T1000 (cell line): ENCODE data around the gene CABP5.
"Not testable (repeated sequence)": the region's sequence is repeated elsewhere in the genome, so short reads cannot be mapped to it uniquely, and the experiment has no call there.

Source experiments
- DNase-seq: peaks from one replicate; lab custom pipeline; 2025; ENCODE audit warnings: mixed read lengths; lab: John Stamatoyannopoulos, UW

CABP5 gene

DNA sequence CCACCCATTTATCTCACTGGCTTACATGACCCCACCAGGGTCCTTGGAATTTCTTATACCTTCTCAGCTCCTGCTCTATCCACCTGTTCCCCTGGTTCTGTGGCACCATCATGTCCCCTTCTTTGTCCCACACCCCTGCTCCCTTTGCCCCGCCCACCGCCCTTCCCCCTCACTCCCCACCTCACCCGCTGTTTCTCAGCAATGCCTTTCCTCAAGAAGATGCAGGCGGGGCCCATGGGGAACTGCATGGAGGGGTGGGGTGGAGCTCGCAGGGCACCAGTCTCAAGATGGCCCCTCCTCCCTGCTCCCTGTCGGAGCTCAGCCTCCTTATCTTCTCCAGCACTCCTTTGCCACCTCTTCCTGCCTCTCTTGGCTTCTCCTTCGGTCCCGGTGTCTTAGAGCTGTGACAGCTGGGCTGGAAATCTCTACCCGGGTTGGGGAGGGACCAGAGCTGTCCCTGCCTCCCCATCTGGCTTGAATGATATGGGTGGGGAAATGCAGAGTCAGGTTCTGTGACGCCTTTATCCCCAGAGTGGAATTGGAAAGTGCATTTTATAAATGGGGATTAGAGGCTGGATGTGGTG, at the start of gene CABP5:
CABP5 (minus strand) TSS at position 405 of the 584 bp plus-strand sequence; CDS start at position 248, 157 bp downstream.
- no peak for DNase-seq

DNA sequence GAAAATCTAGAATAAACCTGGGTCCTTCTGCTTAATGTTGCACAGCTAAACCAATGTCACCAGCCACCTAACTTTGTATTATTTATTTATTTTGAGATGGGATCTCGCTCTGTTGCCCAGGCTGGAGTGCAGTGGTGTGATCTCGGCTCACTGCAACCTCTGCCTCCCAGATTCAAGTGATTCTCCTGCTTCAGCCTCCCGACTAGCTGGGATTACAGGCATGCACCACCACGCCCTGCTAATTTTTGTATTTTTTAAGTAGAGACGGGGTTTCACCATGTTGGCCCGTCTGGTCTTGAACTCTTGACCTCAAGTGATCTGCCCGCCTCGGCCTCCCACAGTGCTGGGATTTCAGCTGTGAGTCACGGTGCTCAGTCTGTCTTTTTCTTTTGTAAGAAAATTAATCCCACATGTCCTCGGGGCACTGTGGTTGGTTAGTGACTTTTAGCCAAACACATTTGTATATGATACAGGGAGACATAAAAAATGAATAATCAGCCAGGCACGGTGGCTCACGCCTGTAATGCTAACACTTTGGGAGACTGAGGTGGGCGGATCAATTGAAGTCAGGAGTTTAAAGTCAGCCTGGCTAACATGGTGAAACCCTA, 47.3 kb upstream of the CABP5 start:
- DNase-seq = peak; percentile 76

- peak; percentile 14 for DNase-seq
These were observed 46.5 kb upstream of the CABP5 start for GRCh38 chr19:48090281-48090802.

DNA sequence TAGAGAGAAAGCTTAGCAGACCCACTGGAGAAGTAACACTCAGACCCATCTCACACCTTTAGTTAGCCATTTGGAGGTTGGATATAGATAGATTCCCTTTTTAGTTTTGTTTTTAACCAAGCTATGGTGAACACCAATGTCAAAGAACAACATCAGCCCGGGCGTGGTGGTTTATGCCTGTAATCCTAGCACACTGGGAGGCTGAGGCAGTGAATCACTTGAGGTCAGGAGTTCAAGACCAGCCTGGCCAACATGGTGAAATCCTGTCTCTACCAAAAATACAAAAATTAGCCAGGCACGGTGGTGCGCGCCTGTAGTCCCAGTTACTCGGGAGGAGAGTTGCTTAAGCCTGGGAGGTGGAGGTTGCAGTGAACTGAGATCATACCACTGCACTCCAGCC, 45.1 kb upstream of the CABP5 start:
- DNase-seq = not testable (repeated sequence)

GRCh38 chr19:48085904-48086864, 42.3 kb upstream of the CABP5 start:
- no peak for DNase-seq

- DNase-seq = no peak
These were observed 41.2 kb upstream of the CABP5 start for GRCh38 chr19:48085076-48085475.

GRCh38 chr19:48081106-48081505, 37.2 kb upstream of the CABP5 start:
- no peak for DNase-seq

GRCh38 chr19:48070177-48070769, 26.4 kb upstream of the CABP5 start:
- DNase-seq = not testable (repeated sequence)

- DNase-seq = no peak
These were observed 25.6 kb upstream of the CABP5 start for GRCh38 chr19:48069435-48069834.

DNA sequence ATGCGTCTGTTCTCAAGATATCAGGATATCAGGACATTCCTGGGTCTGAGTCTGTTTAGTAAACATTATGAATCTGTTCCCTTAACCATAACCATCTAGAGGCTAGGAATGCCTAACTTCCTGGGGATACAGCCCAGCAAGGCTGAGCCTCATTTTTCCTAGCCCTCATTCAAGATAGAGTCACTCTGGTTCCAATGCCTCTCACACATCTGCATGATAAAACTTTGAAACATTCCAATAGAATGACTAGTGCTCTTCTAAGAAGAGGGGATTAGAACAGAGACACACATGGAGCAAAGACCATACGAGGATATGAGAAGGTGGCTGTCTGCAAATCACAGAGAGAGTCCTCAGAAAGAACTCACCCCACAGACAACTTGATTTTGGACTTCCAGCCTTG, 20.6 kb upstream of the CABP5 start:
- no peak for DNase-seq

DNA sequence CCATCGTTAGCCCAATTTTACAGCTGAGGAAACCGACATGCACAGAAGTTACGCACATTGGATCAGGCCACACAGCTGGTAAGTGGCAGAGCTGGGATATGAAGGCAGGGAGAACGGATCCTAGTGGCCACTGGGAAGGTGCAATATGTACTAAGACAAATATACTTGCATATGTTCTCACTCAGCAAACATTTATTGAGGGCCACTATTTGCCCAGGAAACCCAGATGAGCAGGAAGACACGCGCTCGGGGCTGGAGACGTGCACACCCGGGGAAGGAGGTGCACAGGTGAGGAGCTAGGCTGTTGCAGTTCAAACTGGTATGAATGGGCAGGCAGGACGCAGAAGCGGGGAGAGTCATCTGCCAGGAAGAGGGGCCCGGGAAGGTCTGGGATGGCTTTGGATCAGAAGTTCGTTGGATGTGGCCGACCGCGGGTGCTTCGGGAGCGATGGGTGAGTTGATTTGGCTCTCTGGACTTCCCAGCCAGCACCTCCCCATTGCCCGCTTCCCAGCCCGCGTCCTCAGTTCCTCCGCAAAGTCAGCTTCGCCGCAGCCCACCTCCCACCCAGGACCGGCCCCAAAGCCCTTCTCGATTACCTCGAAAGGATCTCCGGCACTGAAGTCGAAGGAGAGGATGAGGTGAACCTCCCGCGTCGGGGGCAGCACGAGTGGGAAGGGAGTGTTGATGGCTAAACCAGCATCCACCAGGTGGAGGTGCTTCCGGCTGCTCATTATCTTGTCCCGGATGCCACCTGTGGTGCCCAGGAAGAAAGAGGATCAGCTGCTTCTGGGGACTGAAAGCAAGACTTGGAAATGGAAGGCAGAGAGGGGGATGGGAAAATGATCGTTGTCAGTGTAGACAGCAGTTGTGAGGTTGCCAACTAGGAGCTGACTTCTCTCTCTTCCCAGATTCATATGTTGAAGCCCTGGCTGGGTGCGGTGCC, 17.8 kb upstream of the CABP5 start:
- DNase-seq = no peak

DNA sequence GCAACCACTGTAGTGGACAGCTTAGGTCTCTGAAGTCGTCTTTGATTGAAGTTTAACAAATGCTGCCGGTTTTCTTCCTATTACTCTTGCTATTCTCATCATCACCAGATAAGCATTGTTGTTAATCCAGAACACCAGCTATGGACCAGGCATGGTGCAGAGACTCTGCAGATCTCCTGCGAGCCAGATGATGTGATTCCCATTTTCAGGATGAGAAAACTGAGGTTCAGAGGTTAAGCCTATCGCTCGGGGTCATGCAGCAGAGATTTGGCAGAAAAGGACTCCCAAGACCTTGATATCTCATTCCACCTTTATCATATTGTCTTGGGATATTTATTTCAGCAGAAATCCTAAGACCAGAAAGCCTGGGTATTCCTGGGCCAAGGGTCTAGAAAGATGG, 16.5 kb upstream of the CABP5 start:
- no peak for DNase-seq

- no peak for DNase-seq
These were observed 15.5 kb upstream of the CABP5 start for GRCh38 chr19:48059331-48059730.

DNA sequence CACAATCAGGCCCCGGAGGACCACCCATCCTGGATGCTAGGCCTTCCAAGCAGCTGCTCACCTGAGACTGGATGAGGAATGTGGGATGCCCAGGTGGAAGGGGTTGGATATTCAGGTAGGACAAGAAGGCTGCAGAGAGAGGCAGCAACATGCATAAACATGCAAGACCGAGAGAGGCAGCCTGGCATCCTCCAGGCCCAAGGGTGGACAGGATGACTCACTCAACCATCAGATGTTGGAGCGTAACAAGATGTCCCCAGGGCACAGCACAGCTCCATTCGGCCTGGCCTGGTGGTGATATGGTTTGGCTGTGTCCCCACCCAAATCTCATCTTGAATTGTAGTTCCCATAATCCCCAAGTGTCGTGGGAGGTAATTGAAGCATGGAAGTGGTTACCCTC, 10.0 kb upstream of the CABP5 start:
- DNase-seq = no peak

DNA sequence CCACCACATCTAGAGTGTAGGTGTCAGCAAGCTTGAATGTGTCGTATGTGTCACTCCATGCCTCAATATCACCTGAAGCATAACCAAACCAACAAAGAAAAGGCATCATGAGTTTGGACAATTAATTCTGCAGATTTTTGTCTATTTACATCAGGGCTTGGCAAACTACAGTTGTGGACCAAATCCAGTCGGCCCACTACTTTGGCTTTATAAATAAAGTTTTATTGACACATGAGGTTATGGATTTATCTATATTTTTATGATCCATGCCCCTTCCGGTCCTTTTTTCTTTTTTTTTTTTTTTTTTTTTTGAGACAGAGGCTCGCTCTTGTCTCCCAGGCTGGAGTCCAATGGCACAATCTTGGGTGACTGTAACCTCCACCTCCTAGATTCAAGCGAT, 9.2 kb upstream of the CABP5 start:
- DNase-seq = no peak

DNA sequence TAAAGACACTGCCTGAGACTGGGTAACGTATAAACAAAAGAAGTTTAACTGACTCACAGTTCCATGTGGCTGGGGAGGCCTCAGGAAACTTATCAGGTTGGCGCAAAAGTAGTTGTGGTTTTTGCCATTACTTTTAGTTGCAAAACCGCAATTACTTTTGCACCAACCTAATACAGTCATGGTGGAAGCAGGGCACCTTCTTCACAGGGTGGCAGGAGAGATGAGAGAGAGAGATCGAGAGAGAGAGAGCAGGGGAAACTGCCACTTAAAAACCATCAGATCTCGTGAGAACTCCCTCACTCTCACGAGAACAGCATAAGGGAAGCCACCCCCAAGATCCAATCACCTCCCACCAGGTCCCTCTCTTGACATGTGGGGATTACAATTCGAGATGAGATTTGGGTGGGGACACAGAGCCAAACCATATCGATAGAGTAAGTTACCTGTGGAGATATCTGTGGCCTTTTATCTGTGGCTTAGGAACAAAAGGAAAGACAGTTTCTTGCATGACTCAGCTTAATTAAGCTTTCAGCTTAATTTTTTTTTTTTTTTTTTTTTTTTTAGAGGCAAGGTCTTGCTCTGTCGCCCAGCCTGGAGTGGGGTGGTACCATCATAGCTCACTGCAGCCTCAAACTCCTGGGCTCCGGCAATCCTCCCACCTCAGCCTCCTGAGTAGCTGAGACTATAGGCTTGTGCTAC, 7.6 kb upstream of the CABP5 start:
- no peak for DNase-seq

- DNase-seq = no peak
These were observed 682 bp upstream of the CABP5 start for GRCh38 chr19:48044561-48044960.

- no peak for DNase-seq
These were observed 1.9 kb downstream of the CABP5 start for GRCh38 chr19:48041877-48042580.

GRCh38 chr19:48036765-48037164, 7.1 kb downstream of the CABP5 start:
- DNase-seq = no peak

DNA sequence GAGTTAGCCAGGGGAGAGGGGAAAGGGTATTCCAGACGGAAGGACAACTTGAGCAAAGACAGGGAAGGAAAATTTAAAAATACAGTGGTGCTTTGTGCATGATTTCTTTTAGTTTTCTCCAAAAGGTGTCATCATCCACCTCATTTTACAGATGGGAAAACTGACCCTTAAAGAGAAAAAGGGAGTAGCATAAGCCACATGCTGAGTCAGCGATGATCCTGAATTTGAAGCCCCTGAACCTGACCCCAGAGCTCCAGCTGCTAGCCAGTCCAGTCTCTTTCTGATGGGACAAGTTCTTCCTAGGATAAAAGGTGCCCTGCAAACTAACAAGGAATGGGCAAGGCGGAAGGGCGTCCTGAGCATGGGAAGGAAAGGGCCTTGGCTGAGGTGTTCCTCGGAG, 10.3 kb downstream of the CABP5 start:
- DNase-seq = no peak
